Neural cell (in vitro differentiated cells): ENCODE data around the gene DEFB132. TPM values are rescaled to one million over a fixed set of nuclear protein-coding genes. Genes with fewer than 3 reads are reported as not detected.

Source experiments
- H2AFZ ChIP-seq: fragments of 200-600, 300-800 bp; sonication (generic), shearing (Covaris generic); 2 replicates; pipeline ENCODE4 v1.6.0; 2014; ENCODE audit warnings: low read depth, mild to moderate bottlenecking, antibody characterized with exemption, low read length, moderate library complexity
- H3F3A ChIP-seq: fragments of 200-600 bp; shearing (Covaris generic); 2 replicates; pipeline ENCODE4 v1.6.1; 2016; ENCODE audit warnings: mild to moderate bottlenecking, moderate library complexity, mixed read lengths, antibody characterized with exemption, low read length; ENCODE audit not compliant: insufficient read depth, poor library complexity, severe bottlenecking
- H3K27ac ChIP-seq: fragments of 200-600, 300-800 bp; sonication (generic), shearing (Covaris generic); 2 replicates; pipeline ENCODE4 v1.5.1; 2014; ENCODE audit warnings: mild to moderate bottlenecking, low read length, moderate library complexity
- H3K27me3 ChIP-seq: fragments of 300-800, 200-600 bp; sonication (generic), shearing (Covaris generic); 2 replicates; pipeline ENCODE4 v1.6.0; 2014; ENCODE audit warnings: mild to moderate bottlenecking, low read depth, low read length, moderate library complexity; ENCODE audit not compliant: insufficient read depth
- H3K36me3 ChIP-seq: fragments of 300-800, 200-600 bp; sonication (generic), shearing (Covaris generic); 2 replicates; pipeline ENCODE4 v1.5.1; 2014; ENCODE audit warnings: mild to moderate bottlenecking, antibody characterized with exemption, low read length, moderate library complexity; ENCODE audit not compliant: insufficient read depth
- H3K4me2 ChIP-seq: fragments of 300-800, 200-600 bp; sonication (generic), shearing (Covaris generic); 2 replicates; pipeline ENCODE4 v1.6.0; 2014; ENCODE audit warnings: mild to moderate bottlenecking, low read length
- H3K4me3 ChIP-seq: fragments of 300-800, 200-600 bp; sonication (generic), shearing (Covaris generic); 2 replicates; pipeline ENCODE4 v1.5.1; 2014; ENCODE audit warnings: mild to moderate bottlenecking, low read length, moderate library complexity
- H3K79me2 ChIP-seq: fragments of 200-600 bp; shearing (Covaris generic); replicated peaks from 2 replicates; pipeline ENCODE4 v1.6.0; 2014; ENCODE audit warnings: mild to moderate bottlenecking, low read length, moderate library complexity; ENCODE audit not compliant: insufficient read depth
- H3K9ac ChIP-seq: fragments of 300-800, 200-600 bp; sonication (generic), shearing (Covaris generic); 2 replicates; pipeline ENCODE4 v1.6.1; 2016; ENCODE audit warnings: mild to moderate bottlenecking, low read length, mixed read lengths
- H3K9me2 ChIP-seq: fragments of 200-600 bp; shearing (Covaris generic); 2 replicates; pipeline ENCODE4 v1.6.1; 2016; ENCODE audit warnings: mild to moderate bottlenecking, low read length, mixed read lengths; ENCODE audit not compliant: insufficient read depth
- H3K9me3 ChIP-seq: fragments of 200-600, 300-800 bp; sonication (generic), shearing (Covaris generic); 2 replicates; pipeline ENCODE4 v1.6.1; 2016; ENCODE audit warnings: mild to moderate bottlenecking, mixed run types, low read length, moderate library complexity, mixed read lengths
- H4K20me1 ChIP-seq: fragments of 200-600 bp; shearing (Covaris generic); 2 replicates; pipeline ENCODE4 v1.6.1; 2016; ENCODE audit warnings: mild to moderate bottlenecking, mixed run types; ENCODE audit not compliant: insufficient read depth
- CTCF ChIP-seq: fragments of 450-650 bp; IDR thresholded peaks from 2 replicates; pipeline ENCODE4 v1.5.1; 2014; ENCODE audit warnings: antibody characterized with exemption, mild to moderate bottlenecking, moderate library complexity; ENCODE audit not compliant: poor library complexity, severe bottlenecking
- EZH2 ChIP-seq: fragments of 200-600, 300-800 bp; shearing (Covaris generic), sonication (generic); IDR thresholded peaks from 2 replicates; pipeline ENCODE4 v1.6.1; 2014; ENCODE audit warnings: antibody characterized with exemption, low read length, borderline replicate concordance, mild to moderate bottlenecking; ENCODE audit not compliant: insufficient read depth, poor library complexity, severe bottlenecking
- MXI1 ChIP-seq: fragments of 450-650 bp; conservative IDR thresholded peaks from 2 replicates; pipeline ENCODE4 v1.6.1; 2014; ENCODE audit warnings: antibody characterized with exemption, mild to moderate bottlenecking; ENCODE audit not compliant: poor library complexity, severe bottlenecking
- RAD21 ChIP-seq: fragments of 450-650 bp; conservative IDR thresholded peaks from 2 replicates; pipeline ENCODE4 v1.6.1; 2014; ENCODE audit warnings: antibody characterized with exemption, mild to moderate bottlenecking, moderate library complexity
- SMC3 ChIP-seq: fragments of 450-650 bp; conservative IDR thresholded peaks from 2 replicates; pipeline ENCODE4 v1.6.1; 2014; ENCODE audit warnings: antibody characterized with exemption, mild to moderate bottlenecking, moderate library complexity; ENCODE audit not compliant: poor library complexity
- polyA plus RNA-seq: library from polyadenylated mRNA; depleted of rRNA; stranded (reverse); fragments of >200 nt; gene quantifications from 2 replicates; pipeline ENCODE4 v1.2.3, GENCODE V29; 2014
- TF ChIP-seq, protein P1 (sequence below): IDR thresholded peaks from 2 replicates; pipeline ENCODE4 v1.6.1; 2012; ENCODE audit warnings: borderline replicate concordance

DEFB132 gene
- polyA plus RNA-seq, 1 donor from 2014 or later: not detected

GRCh38 chr20:298776-299391, 41.4 kb downstream of the DEFB132 start:
- peak overlapping the region; percentile 98 for H3K4me2 ChIP-seq
- no peaks in the 10 kb centered on the region for H3K9me2 ChIP-seq
- no peaks in the 10 kb centered on the region for H3K36me3 ChIP-seq
- H3K9ac ChIP-seq: peak overlapping the region; percentile 89
- H3K79me2 ChIP-seq: peaks cover 37% of the 10 kb centered on the region
- TF ChIP-seq CTCF (no peak), RAD21 (no peak), SMC3 (no peak)
- H3K4me3 ChIP-seq: peak overlapping the region; percentile 100
- peaks cover 3% of the 10 kb centered on the region for H3F3A ChIP-seq
- H4K20me1 ChIP-seq: no peaks in the 10 kb centered on the region
- no peaks in the 10 kb centered on the region for H3K9me3 ChIP-seq
- H2AFZ ChIP-seq: peak overlapping the region; percentile 60
- peak overlapping the region; percentile 86 for H3K27ac ChIP-seq
- H3K27me3 ChIP-seq: no peaks in the 10 kb centered on the region

GRCh38 chr20:300345-300990, 42.9 kb downstream of the DEFB132 start:
- no peaks in the 10 kb centered on the region for H4K20me1 ChIP-seq
- H3K79me2 ChIP-seq: peaks cover 37% of the 10 kb centered on the region
- H3K27ac ChIP-seq: no peak overlapping the region

More at GRCh38 chr20:300345-300990, 42.9 kb downstream of the DEFB132 start:
- Histone ChIP-seq H3K36me3 (no peaks in the 10 kb centered on the region), H3K4me3 (peak overlapping the region; percentile 100), H3K9ac (no peak overlapping the region), H2AFZ (no peak overlapping the region), H3K9me2 (no peaks in the 10 kb centered on the region), H3K27me3 (no peaks in the 10 kb centered on the region), H3K9me3 (no peaks in the 10 kb centered on the region), H3K4me2 (peak overlapping the region; percentile 98), H3F3A (peaks cover 3% of the 10 kb centered on the region)
- TF ChIP-seq EZH2 (no peak), MXI1 (no peak), SMC3 (no peak), CTCF (no peak)
- TF ChIP-seq, protein P1, sequence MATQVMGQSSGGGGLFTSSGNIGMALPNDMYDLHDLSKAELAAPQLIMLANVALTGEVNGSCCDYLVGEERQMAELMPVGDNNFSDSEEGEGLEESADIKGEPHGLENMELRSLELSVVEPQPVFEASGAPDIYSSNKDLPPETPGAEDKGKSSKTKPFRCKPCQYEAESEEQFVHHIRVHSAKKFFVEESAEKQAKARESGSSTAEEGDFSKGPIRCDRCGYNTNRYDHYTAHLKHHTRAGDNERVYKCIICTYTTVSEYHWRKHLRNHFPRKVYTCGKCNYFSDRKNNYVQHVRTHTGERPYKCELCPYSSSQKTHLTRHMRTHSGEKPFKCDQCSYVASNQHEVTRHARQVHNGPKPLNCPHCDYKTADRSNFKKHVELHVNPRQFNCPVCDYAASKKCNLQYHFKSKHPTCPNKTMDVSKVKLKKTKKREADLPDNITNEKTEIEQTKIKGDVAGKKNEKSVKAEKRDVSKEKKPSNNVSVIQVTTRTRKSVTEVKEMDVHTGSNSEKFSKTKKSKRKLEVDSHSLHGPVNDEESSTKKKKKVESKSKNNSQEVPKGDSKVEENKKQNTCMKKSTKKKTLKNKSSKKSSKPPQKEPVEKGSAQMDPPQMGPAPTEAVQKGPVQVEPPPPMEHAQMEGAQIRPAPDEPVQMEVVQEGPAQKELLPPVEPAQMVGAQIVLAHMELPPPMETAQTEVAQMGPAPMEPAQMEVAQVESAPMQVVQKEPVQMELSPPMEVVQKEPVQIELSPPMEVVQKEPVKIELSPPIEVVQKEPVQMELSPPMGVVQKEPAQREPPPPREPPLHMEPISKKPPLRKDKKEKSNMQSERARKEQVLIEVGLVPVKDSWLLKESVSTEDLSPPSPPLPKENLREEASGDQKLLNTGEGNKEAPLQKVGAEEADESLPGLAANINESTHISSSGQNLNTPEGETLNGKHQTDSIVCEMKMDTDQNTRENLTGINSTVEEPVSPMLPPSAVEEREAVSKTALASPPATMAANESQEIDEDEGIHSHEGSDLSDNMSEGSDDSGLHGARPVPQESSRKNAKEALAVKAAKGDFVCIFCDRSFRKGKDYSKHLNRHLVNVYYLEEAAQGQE: no peak
